Gastroesophageal sphincter (tissue), 4 donors: ENCODE measurements around the gene RALA. TPM values are rescaled to one million over a fixed set of nuclear protein-coding genes. Genes with fewer than 3 reads are reported as not detected.
A peak's percentile ranks its signal among the peaks of the same experiment; 100 is the strongest.
"Not testable (repeated sequence)": the region's sequence is repeated elsewhere in the genome, so short reads cannot be mapped to it uniquely, and the experiment has no call there.

Experiments used
- ATAC-seq: fragments of 150-250 bp; one replicate; pipeline ENCODE4 v1.9.1; 2016; ENCODE audit warnings: mild to moderate bottlenecking, moderate library complexity
- H3K27ac ChIP-seq, 4 donors: fragments of 200-600 bp; sonication (generic) in 3 of 4; 1 replicate in 3 of 4; 2 replicates in 1 of 4; pipeline ENCODE4 v1.5.1; 2016 to 2019
- H3K27me3 ChIP-seq: fragments of 200-600 bp; sonication (generic); one replicate; pipeline ENCODE4 v1.5.1; 2019
- H3K36me3 ChIP-seq, 2 donors: fragments of 200-600 bp; sonication (generic); one replicate each; pipeline ENCODE4 v1.5.1; 2019; ENCODE audit warnings: control low read depth in 1 of 2
- H3K4me1 ChIP-seq, 3 donors: fragments of 200-600 bp; sonication (generic); 1 replicate in 2 of 3; 2 replicates in 1 of 3; pipeline ENCODE4 v1.5.1; 2016 to 2019; ENCODE audit warnings: control low read depth in 2 of 3
- H3K4me3 ChIP-seq, 2 donors: fragments of 200-600 bp; sonication (generic); one replicate each; pipeline ENCODE4 v1.5.1; 2019; ENCODE audit warnings: mild to moderate bottlenecking in 1 of 2, moderate library complexity in 1 of 2
- H3K9me3 ChIP-seq, 3 donors: fragments of 200-600 bp; sonication (generic); one replicate each; pipeline ENCODE4 v1.5.1; 2017 to 2019; ENCODE audit warnings: control low read depth in 2 of 3
- CTCF ChIP-seq, 4 experiments: fragments of 200-600 bp in 2 of 4; fragments of 450-650 bp in 2 of 4; sonication (generic) in 1 of 4; IDR thresholded peaks; one replicate each; pipeline ENCODE4 v1.5.1; 2017 to 2019; ENCODE audit warnings: antibody characterized with exemption in 4 of 4, mild to moderate bottlenecking in 2 of 4, moderate library complexity in 2 of 4
- EP300 ChIP-seq: sonication (generic); formaldehyde crosslinking; IDR thresholded peaks from one replicate; pipeline ENCODE4 v1.6.1; 2017; ENCODE audit warnings: antibody characterized with exemption, mild to moderate bottlenecking
- POLR2A ChIP-seq, 2 donors: fragments of 450-650 bp; IDR thresholded peaks; one replicate each; pipeline ENCODE4 v1.6.1; 2017; ENCODE audit warnings: antibody characterized with exemption in 2 of 2, mild to moderate bottlenecking in 2 of 2, moderate library complexity in 1 of 2
- POLR2AphosphoS5 ChIP-seq: sonication (generic); formaldehyde crosslinking; IDR thresholded peaks from one replicate; pipeline ENCODE4 v1.6.1; 2017; ENCODE audit warnings: antibody characterized with exemption
- whole genome bisulfite sequencing, 2 donors: methylation state at CpG; one replicate each; pipeline ENCODE4 v1.1.5; 2018; ENCODE audit warnings: low coverage in 1 of 2; 5-methylcytosine and 5-hydroxymethylcytosine counted together
- total RNA-seq, 4 donors: library from RNA; depleted of rRNA; stranded (reverse); fragments of >200 nt; gene quantifications; one replicate each; pipeline ENCODE4 v1.1.0, GENCODE V29; 2016

The RALA gene
- total RNA-seq, 4 donors from 2014 or later = 16.6 to 30.7 (median 21.0) TPM

GRCh38 chr7:39750253-39751077 is 127.1 kb downstream of the RALA start:
- Histone ChIP-seq H3K27me3 (no peaks in the 10 kb centered on the region), H3K4me1 (peaks cover 0 to 19% (median 0%) of the 10 kb centered on the region in 3 donors), H3K27ac (no peak overlapping the region), H3K4me3 (no peak overlapping the region), H3K36me3 (no peaks in the 10 kb centered on the region), H3K9me3 (no peaks in the 10 kb centered on the region)
- TF ChIP-seq EP300 = no peak
- TF ChIP-seq POLR2AphosphoS5 = no peak
- no peak for TF ChIP-seq CTCF (IDR thresholded peaks at IDR 0.05)
- no peak for TF ChIP-seq POLR2A (IDR thresholded peaks at IDR 0.05)
- WGBS, 2 donors = 61 to 86% methylated on average over 3 to 5 of the region's 5 CpGs
- ATAC-seq = no peak

- not testable (repeated sequence) for H3K27ac ChIP-seq, H3K27me3 ChIP-seq, ATAC-seq, H3K4me3 ChIP-seq, H3K9me3 ChIP-seq, H3K36me3 ChIP-seq
- WGBS, 2 donors = 100% methylated on average over 2 to 5 of the region's 5 CpGs
- H3K4me1 ChIP-seq = peaks cover 0 to 31% (median 0%) of the 10 kb centered on the region in 3 donors
These were observed 129.9 kb downstream of the RALA start for GRCh38 chr7:39753237-39753636.

- ATAC-seq = no peak
- WGBS, 2 donors = no CpG with 5 or more reads among the region's 29 CpGs
- H3K4me3 ChIP-seq = peak overlapping the region in 1 of 2 donors; percentile 10
- peaks cover 0 to 37% (median 0%) of the 10 kb centered on the region in 3 donors for H3K4me1 ChIP-seq
- no peaks in the 10 kb centered on the region for H3K27me3 ChIP-seq
- no peaks in the 10 kb centered on the region for H3K9me3 ChIP-seq
- no peaks in the 10 kb centered on the region for H3K36me3 ChIP-seq
- H3K27ac ChIP-seq = peak overlapping the region in 3 of 4 donors; percentile 52 to 64 (median 56)
- TF ChIP-seq CTCF (IDR thresholded peaks at IDR 0.05) (no peak), POLR2A (IDR thresholded peaks at IDR 0.05) (no peak), POLR2AphosphoS5 (no peak), EP300 (no peak)
These were observed 130.5 kb downstream of the RALA start for GRCh38 chr7:39753823-39754325.

- TF ChIP-seq POLR2AphosphoS5 (no peak), POLR2A (IDR thresholded peaks at IDR 0.05) (no peak), EP300 (no peak), CTCF (IDR thresholded peaks at IDR 0.05) (no peak)
- no peaks in the 10 kb centered on the region for H3K9me3 ChIP-seq
- H3K4me3 ChIP-seq = peak overlapping the region in 1 of 2 donors; percentile 10
- H3K4me1 ChIP-seq = peaks cover 0 to 38% (median 0%) of the 10 kb centered on the region in 3 donors
- WGBS, 2 donors = 24 to 31% methylated on average over 6 to 11 of the region's 17 CpGs
- peak overlapping the region in 3 of 4 donors; percentile 52 to 64 (median 56) for H3K27ac ChIP-seq
- H3K36me3 ChIP-seq = no peaks in the 10 kb centered on the region
- ATAC-seq = peak; percentile 37
- H3K27me3 ChIP-seq = no peaks in the 10 kb centered on the region
These were observed 131.2 kb downstream of the RALA start for GRCh38 chr7:39754326-39755120.

GRCh38 chr7:39757604-39758003 is 134.2 kb downstream of the RALA start:
- WGBS, 2 donors = 61 to 65% methylated on average over 3 to 4 of the region's 4 CpGs
- no peak for ATAC-seq
- Histone ChIP-seq H3K4me1 (peaks cover 0 to 38% (median 0%) of the 10 kb centered on the region in 3 donors), H3K27ac (peak overlapping the region in 2 of 4 donors; percentile 26 to 30), H3K27me3 (no peaks in the 10 kb centered on the region), H3K4me3 (no peak overlapping the region), H3K9me3 (no peaks in the 10 kb centered on the region), H3K36me3 (no peaks in the 10 kb centered on the region)
- TF ChIP-seq EP300 (no peak), POLR2A (IDR thresholded peaks at IDR 0.05) (no peak)

Other genes with a start within 250 kb of the RALA start
- 10 to 100 TPM; 17.9 to 27.4 (median 23.5) TPM for gene YAE1, start 57.2 kb upstream of the RALA start, total RNA-seq